Endothelial cell (in vitro differentiated cells): ENCODE data around the gene NBPF11. TPM values are rescaled to one million over a fixed set of nuclear protein-coding genes. Genes with fewer than 3 reads are reported as not detected.
"Not testable (repeated sequence)": the region's sequence is repeated elsewhere in the genome, so short reads cannot be mapped to it uniquely, and the experiment has no call there.

Experiments used
- DNase-seq: peaks from one replicate; pipeline ENCODE4 v3.0.0; 2021; ENCODE audit warnings: low spot score
- H3K27ac Mint-ChIP-seq: one replicate; pipeline ENCODE4 v1.8.0; 2021; ENCODE audit warnings: mixed read lengths, inconsistent platforms; ENCODE audit not compliant: unreplicated experiment
- H3K27me3 Mint-ChIP-seq: one replicate; pipeline ENCODE4 v1.8.0; 2021; ENCODE audit warnings: mild to moderate bottlenecking, moderate library complexity, mixed read lengths, inconsistent platforms; ENCODE audit not compliant: unreplicated experiment
- H3K36me3 Mint-ChIP-seq: one replicate; pipeline ENCODE4 v1.8.0; 2021; ENCODE audit warnings: mild to moderate bottlenecking, low read depth, mixed read lengths, inconsistent platforms; ENCODE audit not compliant: unreplicated experiment
- H3K4me1 Mint-ChIP-seq: one replicate; pipeline ENCODE4 v1.8.0; 2021; ENCODE audit warnings: mild to moderate bottlenecking, mixed read lengths, inconsistent platforms; ENCODE audit not compliant: unreplicated experiment
- H3K4me3 Mint-ChIP-seq: one replicate; pipeline ENCODE4 v1.8.0; 2021; ENCODE audit warnings: mild to moderate bottlenecking, mixed read lengths, inconsistent platforms; ENCODE audit not compliant: unreplicated experiment
- H3K9me3 Mint-ChIP-seq: one replicate; pipeline ENCODE4 v1.8.0; 2021; ENCODE audit warnings: mixed read lengths, inconsistent platforms; ENCODE audit not compliant: unreplicated experiment
- total RNA-seq: library from RNA; stranded (reverse); fragmentation: NEBNext Ultra II Directional; extraction: Animal tissue kit (Norgen Biotek cat#: 25700); gene quantifications from one replicate; pipeline ENCODE4 v1.2.1, GENCODE V29; 2021; ENCODE audit not compliant: unreplicated experiment

Gene NBPF11
- total RNA-seq, 1 donor from 2014 or later = 26.9 TPM

- not testable (repeated sequence) for H3K4me3 Mint-ChIP-seq, H3K36me3 Mint-ChIP-seq, H3K27me3 Mint-ChIP-seq
Observed at GRCh38 chr1:148147052-148147838, 4.8 kb downstream of the NBPF11 start.

GRCh38 chr1:148146191-148146997 lies 5.7 kb downstream of the NBPF11 start:
- not testable (repeated sequence) for H3K36me3 Mint-ChIP-seq, H3K27me3 Mint-ChIP-seq, H3K9me3 Mint-ChIP-seq, H3K4me1 Mint-ChIP-seq, DNase-seq, H3K27ac Mint-ChIP-seq, H3K4me3 Mint-ChIP-seq

More at GRCh38 chr1:148147052-148147838, 4.8 kb downstream of the NBPF11 start:
- not testable (repeated sequence) for DNase-seq, H3K9me3 Mint-ChIP-seq, H3K4me1 Mint-ChIP-seq, H3K27ac Mint-ChIP-seq

GRCh38 chr1:148143223-148143622 lies 8.9 kb downstream of the NBPF11 start:
- not testable (repeated sequence) for H3K27ac Mint-ChIP-seq, H3K9me3 Mint-ChIP-seq, H3K36me3 Mint-ChIP-seq, H3K4me3 Mint-ChIP-seq, DNase-seq, H3K4me1 Mint-ChIP-seq, H3K27me3 Mint-ChIP-seq

- not testable (repeated sequence) for H3K4me3 Mint-ChIP-seq, H3K27me3 Mint-ChIP-seq, DNase-seq, H3K9me3 Mint-ChIP-seq, H3K27ac Mint-ChIP-seq, H3K36me3 Mint-ChIP-seq, H3K4me1 Mint-ChIP-seq
Observed at GRCh38 chr1:148141936-148142335, 10.1 kb downstream of the NBPF11 start.

- not testable (repeated sequence) for DNase-seq
Observed at GRCh38 chr1:148138606-148139005, 13.5 kb downstream of the NBPF11 start.

GRCh38 chr1:148122341-148122740 lies 29.7 kb downstream of the NBPF11 start:
- H3K9me3 Mint-ChIP-seq, H3K27ac Mint-ChIP-seq: not testable (repeated sequence)

More at GRCh38 chr1:148138606-148139005, 13.5 kb downstream of the NBPF11 start:
- H3K9me3 Mint-ChIP-seq, H3K27ac Mint-ChIP-seq, H3K36me3 Mint-ChIP-seq, H3K4me1 Mint-ChIP-seq, H3K27me3 Mint-ChIP-seq, H3K4me3 Mint-ChIP-seq: not testable (repeated sequence)

GRCh38 chr1:148120395-148120794 lies 31.7 kb downstream of the NBPF11 start:
- DNase-seq = peak; percentile 7
- H3K27ac Mint-ChIP-seq, H3K36me3 Mint-ChIP-seq, H3K4me3 Mint-ChIP-seq, H3K4me1 Mint-ChIP-seq, H3K27me3 Mint-ChIP-seq, H3K9me3 Mint-ChIP-seq: not testable (repeated sequence)

More at GRCh38 chr1:148122341-148122740, 29.7 kb downstream of the NBPF11 start:
- H3K4me3 Mint-ChIP-seq, H3K36me3 Mint-ChIP-seq, DNase-seq, H3K4me1 Mint-ChIP-seq, H3K27me3 Mint-ChIP-seq: not testable (repeated sequence)

GRCh38 chr1:148095732-148096131 lies 56.3 kb downstream of the NBPF11 start:
- H3K4me3 Mint-ChIP-seq, H3K9me3 Mint-ChIP-seq, DNase-seq, H3K27me3 Mint-ChIP-seq, H3K4me1 Mint-ChIP-seq, H3K27ac Mint-ChIP-seq, H3K36me3 Mint-ChIP-seq: not testable (repeated sequence)

GRCh38 chr1:148086196-148086595 lies 65.9 kb downstream of the NBPF11 start:
- H3K27ac Mint-ChIP-seq, H3K27me3 Mint-ChIP-seq, DNase-seq, H3K4me1 Mint-ChIP-seq, H3K4me3 Mint-ChIP-seq, H3K9me3 Mint-ChIP-seq, H3K36me3 Mint-ChIP-seq: not testable (repeated sequence)

GRCh38 chr1:148081205-148081604 lies 70.9 kb downstream of the NBPF11 start:
- H3K9me3 Mint-ChIP-seq, H3K4me1 Mint-ChIP-seq, H3K27ac Mint-ChIP-seq, H3K27me3 Mint-ChIP-seq, H3K36me3 Mint-ChIP-seq, DNase-seq, H3K4me3 Mint-ChIP-seq: not testable (repeated sequence)

GRCh38 chr1:148078632-148079519 lies 73.2 kb downstream of the NBPF11 start:
- H3K9me3 Mint-ChIP-seq, H3K27ac Mint-ChIP-seq, H3K27me3 Mint-ChIP-seq, H3K4me3 Mint-ChIP-seq, H3K36me3 Mint-ChIP-seq, DNase-seq, H3K4me1 Mint-ChIP-seq: not testable (repeated sequence)
